GM10266 (cell line): Measurements from ENCODE around the gene ZNF724.
"Not testable (repeated sequence)": the region's sequence is repeated elsewhere in the genome, so short reads cannot be mapped to it uniquely, and the experiment has no call there.

Source experiments
- DNase-seq: peaks from one replicate; pipeline ENCODE4 v3.0.0; 2012; ENCODE audit errors: extremely low spot score
- CTCF ChIP-seq: IDR thresholded peaks from 2 replicates; pipeline ENCODE4 v1.5.1; 2012; ENCODE audit warnings: mild to moderate bottlenecking, low read depth; ENCODE audit not compliant: control insufficient read depth, insufficient read depth; ENCODE audit errors: missing control alignments

ZNF724 gene

GRCh38 chr19:23281663-23282276 is 31.6 kb upstream of the ZNF724 start:
- no peak for DNase-seq
- no peak for TF ChIP-seq CTCF

- not testable (repeated sequence) for DNase-seq
Observed at GRCh38 chr19:23278118-23278517, 27.9 kb upstream of the ZNF724 start.

- peak; percentile 91 for DNase-seq
- TF ChIP-seq CTCF = no peak
Observed at GRCh38 chr19:23273590-23274412, 23.6 kb upstream of the ZNF724 start.

- TF ChIP-seq CTCF = no peak
- DNase-seq = no peak
Observed at GRCh38 chr19:23273022-23273589, 22.9 kb upstream of the ZNF724 start.

GRCh38 chr19:23263870-23264590 is 13.8 kb upstream of the ZNF724 start:
- DNase-seq = no peak
- no peak for TF ChIP-seq CTCF

- DNase-seq = no peak
- no peak for TF ChIP-seq CTCF
Observed at GRCh38 chr19:23263396-23263795, 13.2 kb upstream of the ZNF724 start.

GRCh38 chr19:23262920-23263319 is 12.7 kb upstream of the ZNF724 start:
- DNase-seq = no peak
- no peak for TF ChIP-seq CTCF
